ENCODE results near the gene PEX12. TPM values are rescaled to one million over a fixed set of nuclear protein-coding genes. Genes with fewer than 3 reads are reported as not detected.
A peak's percentile ranks its signal among the peaks of the same experiment; 100 is the strongest.
"Not testable (repeated sequence)": the region's sequence is repeated elsewhere in the genome, so short reads cannot be mapped to it uniquely, and the experiment has no call there.

PEX12 gene
- total RNA-seq, 2 donors from 2014 or later, result 6.3 to 6.5 TPM

DNA sequence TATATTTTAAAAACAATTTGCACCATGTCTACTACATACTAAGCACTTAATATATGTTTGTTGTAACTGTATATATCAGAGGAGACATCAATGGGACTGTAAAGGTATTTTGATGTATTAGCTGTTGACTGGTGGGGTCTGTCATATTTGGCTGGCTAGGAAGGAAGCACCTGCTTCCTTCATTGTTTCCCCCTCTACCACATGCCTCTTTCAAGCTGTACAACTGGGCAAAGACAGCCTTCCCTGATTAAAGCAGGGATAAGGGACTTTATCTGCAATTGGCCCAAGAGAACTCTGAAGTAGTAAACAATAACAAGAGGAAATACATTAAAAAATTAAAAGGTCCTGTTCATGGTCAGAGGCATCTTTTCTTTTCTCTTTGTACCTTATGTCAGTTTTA is 35.4 kb downstream of the PEX12 start:
- DNase-seq (no peak), ATAC-seq (no peak)
- intact Hi-C loops (cut with DNase I), result loop anchor here in 1 of 2 donors (5.0 kb wide), 1 partner anchor 371 kb away; no protein-coding TSS in a partner anchor

DNA sequence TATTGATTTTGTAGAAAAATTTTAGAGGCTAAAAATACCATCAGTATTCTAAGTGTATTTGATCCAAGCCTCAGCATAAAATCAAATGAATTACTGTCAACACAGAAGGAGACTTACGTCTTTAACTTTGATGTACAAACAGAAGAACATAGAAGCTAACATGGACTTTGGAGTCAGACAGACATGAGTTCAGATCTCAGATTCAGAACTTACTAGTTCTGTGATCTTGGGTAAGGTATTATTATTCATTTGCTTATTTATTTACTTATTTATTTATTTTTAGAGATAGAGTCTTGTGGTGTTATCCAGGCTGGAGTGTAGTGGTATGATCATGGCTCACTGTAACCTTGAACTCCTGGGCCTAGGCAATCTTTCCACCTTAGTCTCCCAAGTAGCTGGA is 36.9 kb downstream of the PEX12 start:
- ATAC-seq (no peak), DNase-seq (no peak)
- intact Hi-C loops (cut with DNase I), result loop anchor here in 1 of 2 donors (5.0 kb wide), 1 partner anchor 369 kb away; no protein-coding TSS in a partner anchor

DNA sequence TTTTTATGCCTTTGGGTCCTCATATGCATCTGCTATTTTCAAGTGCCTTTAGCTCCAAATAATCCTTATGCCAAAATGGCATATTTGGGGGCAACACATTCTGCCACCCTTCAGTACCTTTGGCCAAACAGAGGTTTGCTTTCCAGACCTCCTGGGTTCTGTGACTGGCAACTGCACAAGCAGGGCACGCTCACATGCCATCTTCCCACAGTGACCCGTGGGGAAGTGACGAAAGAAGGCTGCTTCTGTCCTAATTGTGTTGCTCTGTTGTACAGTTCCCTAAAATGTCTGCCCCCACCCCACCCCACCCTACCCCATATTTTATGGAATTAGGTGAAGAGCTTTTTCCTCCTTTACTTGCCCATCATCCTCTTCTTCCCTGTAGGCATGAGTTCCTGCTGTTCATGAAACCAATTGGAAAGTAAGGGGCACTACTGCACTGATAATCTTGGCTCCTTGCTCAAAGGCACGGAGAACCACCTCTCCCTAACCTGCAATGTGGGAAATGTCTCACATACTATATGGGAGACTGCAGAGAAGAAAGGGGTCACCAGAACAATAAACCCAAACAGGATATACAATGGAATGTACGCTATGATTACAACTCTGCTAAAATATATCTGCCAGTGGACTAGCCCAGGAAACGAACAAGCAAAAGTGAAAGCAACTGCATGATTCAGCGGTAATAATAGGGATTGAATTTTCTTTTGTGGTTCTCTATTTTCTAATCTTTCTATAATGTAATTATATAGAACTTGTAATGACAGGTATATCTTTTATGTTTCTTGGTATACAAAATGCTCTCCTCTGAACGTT is 37.6 kb downstream of the PEX12 start:
- intact Hi-C loops (cut with DNase I), result loop anchor here in 1 of 2 donors (5.0 kb wide), 1 partner anchor 368 kb away; no protein-coding TSS in a partner anchor

DNA sequence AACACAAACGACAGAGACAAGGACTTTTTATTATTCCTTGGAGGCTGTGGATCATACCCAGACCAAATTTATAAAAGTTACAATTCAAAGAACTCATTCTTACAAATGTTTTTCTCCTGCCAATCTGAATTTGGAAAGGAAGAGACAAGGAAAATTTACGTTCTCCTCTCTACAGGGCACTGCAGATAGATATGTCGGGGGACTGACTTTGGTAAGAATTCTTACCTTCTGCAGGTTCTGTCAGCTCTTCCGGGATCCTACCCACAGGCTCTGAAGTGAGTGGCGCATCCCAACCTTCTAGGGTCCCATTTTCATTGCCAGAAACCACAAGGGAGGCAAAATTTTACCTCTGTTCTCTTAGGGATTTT is 38.7 kb downstream of the PEX12 start:
- DNase-seq (no peak), ATAC-seq (no peak)
- intact Hi-C loops (cut with DNase I), result loop anchor here (1.0 to 10.0 kb wide), 4 partner anchors 227 to 367 kb away; no protein-coding TSS in a partner anchor

More for the DNA sequence above, 37.6 kb downstream of the PEX12 start:
- peak; percentile 45 for DNase-seq
- ATAC-seq, result peak; percentile 58 to 72

DNA sequence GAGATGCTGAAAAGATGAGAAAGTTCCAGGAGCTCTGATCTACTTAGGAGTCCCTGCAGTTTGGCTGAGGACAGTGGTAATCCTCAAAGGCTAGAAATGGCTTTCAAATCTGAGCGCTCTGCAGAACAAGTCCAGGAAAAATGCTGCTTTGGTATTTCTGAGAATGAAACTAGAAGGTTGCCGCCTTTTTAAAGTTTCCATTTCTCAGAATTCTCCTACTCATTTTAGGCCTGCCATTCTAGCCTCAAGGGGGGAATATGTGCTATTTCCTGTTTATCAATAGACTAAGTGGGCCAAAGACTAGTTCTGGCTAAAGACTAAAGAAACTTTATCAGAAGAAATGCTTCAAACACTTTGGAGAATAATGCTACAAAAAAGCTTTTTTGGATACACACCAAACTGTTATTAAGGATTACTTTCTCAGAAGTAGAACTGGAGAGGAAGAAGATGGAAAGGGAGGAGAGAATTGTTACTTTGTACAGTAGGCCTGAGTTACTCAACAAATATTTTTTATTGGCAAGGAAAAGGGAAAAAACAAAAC is 40.7 kb downstream of the PEX12 start, which contains the start of gene SLFN12L:
TSS of gene SLFN12L (minus strand) at position 78 of the 541 bp plus-strand sequence. CDS start 15,314 bp downstream, outside the sequence.
- DNase-seq (no peak), ATAC-seq (peak; percentile 26 to 64)
- intact Hi-C loops (cut with DNase I), result loop anchor here in 1 of 2 donors (5.0 to 10.0 kb wide), 2 partner anchors 225 to 363 kb away; no protein-coding TSS in a partner anchor

DNA sequence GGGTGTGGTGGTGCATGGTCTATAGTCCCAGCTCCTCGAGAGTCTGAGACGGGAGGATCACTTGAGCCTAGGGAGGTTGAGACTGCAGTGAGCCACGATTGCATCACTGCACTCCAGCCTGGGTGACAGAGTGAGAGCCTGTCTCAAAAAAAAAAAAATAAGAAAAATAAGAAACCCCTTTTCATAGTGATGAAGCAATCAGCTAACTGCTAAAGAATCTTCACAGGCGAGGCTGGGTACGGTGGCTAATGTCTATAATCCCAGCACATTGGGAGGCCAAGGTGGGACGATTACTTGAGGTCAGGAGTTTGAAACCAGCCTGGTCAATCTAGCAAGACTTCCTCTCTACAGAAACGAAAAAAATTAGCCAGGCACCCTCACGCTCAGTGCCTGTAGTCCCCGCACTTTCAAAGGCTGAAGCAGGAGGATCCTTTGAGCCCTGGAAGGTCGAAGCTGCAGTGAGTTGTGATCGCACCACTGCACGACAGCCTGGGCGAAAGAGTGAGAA is 41.7 kb downstream of the PEX12 start:
- intact Hi-C loops (cut with DNase I), result loop anchor here in 1 of 2 donors (5.0 to 10.0 kb wide), 2 partner anchors 224 to 362 kb away; no protein-coding TSS in a partner anchor
- ATAC-seq, result no peak
- DNase-seq, result no peak

DNA sequence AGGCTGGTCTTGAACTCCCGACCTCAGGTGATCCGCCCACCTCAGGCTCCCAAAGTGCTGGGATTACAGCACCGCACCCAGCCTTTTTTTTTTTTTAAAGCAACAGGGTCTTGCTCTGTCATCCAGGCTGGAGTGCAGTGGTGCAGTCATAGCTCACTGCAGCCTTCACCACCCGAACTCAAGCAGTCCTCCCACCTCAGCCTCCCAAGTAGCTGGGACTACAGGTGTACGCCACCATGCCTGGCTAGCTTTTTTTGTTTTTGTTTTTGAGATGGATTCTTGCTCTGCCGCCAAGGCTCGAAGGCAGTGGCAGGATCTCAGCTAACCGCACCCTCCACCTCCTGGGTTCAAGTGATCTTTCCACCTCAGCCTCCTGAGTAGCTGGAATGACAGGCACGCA is 43.0 kb downstream of the PEX12 start:
- ATAC-seq, DNase-seq: not testable (repeated sequence)
- intact Hi-C loops (cut with DNase I), result loop anchor here in 1 of 2 donors (5.0 to 10.0 kb wide), 2 partner anchors 223 to 361 kb away; no protein-coding TSS in a partner anchor

DNA sequence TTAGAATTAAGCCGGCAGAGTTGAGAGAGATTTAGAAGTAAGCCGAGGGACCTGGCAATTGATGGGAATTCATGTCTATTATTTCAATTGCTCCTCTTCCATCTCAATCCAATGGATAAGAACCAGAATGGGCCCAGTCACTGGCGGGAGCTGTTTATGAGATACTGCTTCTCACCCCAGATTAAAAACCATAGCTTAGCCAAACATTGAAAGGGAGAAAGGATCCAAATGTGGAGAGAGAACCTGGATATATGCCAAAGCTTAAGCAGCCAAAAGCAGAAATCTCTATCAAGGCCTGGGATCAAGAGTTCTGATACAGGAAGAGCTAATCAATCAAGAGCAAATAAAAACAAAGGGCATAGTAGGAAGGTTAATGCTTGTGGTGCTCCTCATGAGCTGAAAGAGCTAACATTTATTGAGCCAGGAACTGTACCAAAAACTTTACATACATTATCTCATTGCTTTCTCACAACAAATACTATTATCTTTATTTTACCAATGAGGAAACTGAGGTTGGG is 43.7 kb downstream of the PEX12 start:
- ATAC-seq, result no peak
- DNase-seq, result no peak
- intact Hi-C loops (cut with DNase I), result loop anchor here (5.0 to 10.0 kb wide), 3 partner anchors 222 to 360 kb away; partner anchors contain the start of gene SLFN5 (in 1 of the 2)

DNA sequence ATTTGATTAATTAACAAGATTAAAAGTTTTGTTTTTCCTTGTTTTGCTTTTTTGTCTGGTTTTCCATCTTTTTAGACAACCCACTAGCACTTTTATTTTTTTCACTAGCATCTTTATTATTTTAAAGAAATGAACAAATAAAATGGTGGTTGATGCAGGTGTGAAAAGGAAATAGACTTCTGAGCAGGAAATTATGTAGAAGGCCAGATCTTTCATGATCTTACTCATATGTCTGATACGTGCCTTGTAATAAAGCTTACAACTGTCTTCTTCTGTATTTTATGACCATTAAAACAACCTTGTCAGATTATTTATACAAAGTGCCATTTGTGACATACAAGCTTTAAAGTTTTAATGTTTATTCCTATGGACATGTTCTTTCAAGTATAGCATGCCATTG is 47.2 kb downstream of the PEX12 start:
- ATAC-seq, result no peak
- intact Hi-C loops (cut with DNase I), result loop anchor here (5.0 to 10.0 kb wide), 2 partner anchors 289 to 356 kb away; partner anchors contain the start of gene SLFN5 (in 1 of the 2)

DNA sequence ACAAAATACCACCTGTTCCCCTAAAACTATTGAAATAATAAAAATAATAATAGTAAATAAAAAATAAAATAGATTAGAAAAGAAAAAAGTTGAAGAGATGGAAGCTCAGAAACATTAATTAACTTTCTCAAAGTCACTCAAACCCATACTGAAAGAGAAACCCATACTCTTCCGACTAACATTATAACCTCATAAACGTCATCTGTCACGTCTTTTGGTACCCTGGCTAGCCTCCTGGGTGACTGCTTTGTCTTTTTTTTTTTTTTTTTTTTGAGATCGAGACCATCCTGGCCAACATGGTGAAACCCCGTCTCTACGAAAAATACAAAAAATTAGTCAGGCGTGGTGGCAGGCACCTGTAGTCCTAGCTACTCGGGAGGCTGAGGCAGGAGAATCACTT is 48.5 kb downstream of the PEX12 start:
- intact Hi-C loops (cut with DNase I), result loop anchor here (5.0 to 10.0 kb wide), 2 partner anchors 288 to 355 kb away; partner anchors contain the start of gene SLFN5 (in 1 of the 2)
- ATAC-seq, result no peak
- no peak for DNase-seq

More for the DNA sequence above, 47.2 kb downstream of the PEX12 start:
- no peak for DNase-seq

DNA sequence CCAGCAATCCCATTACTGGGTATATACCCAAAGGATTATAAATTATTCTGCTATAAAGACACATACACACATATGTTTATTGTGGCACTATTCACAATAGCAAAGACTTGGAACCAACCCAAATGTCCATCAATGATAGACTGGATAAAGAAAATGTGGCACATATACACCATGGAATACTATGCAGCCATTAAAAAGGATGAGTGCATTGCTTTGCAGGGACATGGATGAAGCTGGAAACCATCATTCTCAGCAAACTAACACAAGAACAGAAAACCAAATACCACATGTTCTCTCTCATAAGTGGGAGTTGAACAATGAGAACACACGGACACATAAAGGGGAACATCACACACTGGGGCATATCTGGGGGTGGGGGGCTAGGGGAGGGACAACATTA is 49.0 kb downstream of the PEX12 start:
- ATAC-seq; DNase-seq; intact Hi-C loops (cut with DNase I): not testable (repeated sequence)

Other genes with a start within 250 kb of the PEX12 start
- gene SLFN11, start 204.9 kb downstream of the PEX12 start, total RNA-seq, result 10 to 100 TPM; 26.6 to 27.4 TPM
- 1 to 10 TPM; 5.7 to 8.8 TPM for gene SLFN12, start 146.1 kb downstream of the PEX12 start, total RNA-seq
- 1 to 10 TPM; 6.3 to 7.5 TPM for gene SLFN13, start 129.8 kb downstream of the PEX12 start, total RNA-seq
- gene SLFN12L, start 40.9 kb downstream of the PEX12 start, total RNA-seq, result 1 to 10 TPM; 1.0 to 1.3 TPM
- not detected for gene SLFN14, start 17.8 kb downstream of the PEX12 start, total RNA-seq
- 100 to 1,000 TPM; 132 to 152 TPM for gene AP2B1, start 8.8 kb upstream of the PEX12 start, total RNA-seq
- gene RASL10B, start 153.1 kb upstream of the PEX12 start, total RNA-seq, result 10 to 100 TPM; 23.9 to 24.7 TPM
- gene GAS2L2, start 174.7 kb upstream of the PEX12 start, total RNA-seq, result 1 to 10 TPM in 1 of 2 donors, under 1 TPM in 1; 0.47 to 1.1 TPM
- not detected for gene C17orf50, start 182.3 kb upstream of the PEX12 start, total RNA-seq
- 10 to 100 TPM in 1 of 2 donors, 1 to 10 TPM in 1; 5.0 to 10.3 TPM for gene MMP28, start 217.1 kb upstream of the PEX12 start, total RNA-seq
- gene TAF15, start 230.9 kb upstream of the PEX12 start, total RNA-seq, result 100 to 1,000 TPM in 1 of 2 donors, 10 to 100 TPM in 1; 97.3 to 119 TPM